ENCODE results near the gene UNC5B.

DNA sequence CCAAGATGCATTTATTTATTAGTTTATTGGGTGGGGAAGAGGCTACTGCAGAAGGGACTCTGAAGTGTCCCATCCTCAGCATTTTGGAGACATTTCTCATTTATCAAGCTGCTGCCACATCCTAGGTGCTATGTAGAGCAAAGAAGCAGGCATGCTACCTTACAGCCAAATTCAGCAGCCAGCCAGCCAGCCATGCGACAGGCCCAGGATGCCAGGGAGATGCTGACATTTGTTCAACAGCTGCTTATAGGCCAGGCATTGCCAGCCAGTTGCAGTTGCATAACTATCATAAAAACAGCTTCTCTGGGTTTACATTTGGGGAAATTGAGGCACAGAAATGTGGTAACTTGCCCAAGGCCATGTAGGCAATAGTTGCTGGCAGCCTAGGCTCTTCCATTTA lies 109.0 kb downstream of the UNC5B start:
- TF ChIP-seq POLR2A (IDR thresholded peaks at IDR 0.05; ENCODE audit: low read length) (no peak), GATA1 (IDR thresholded peaks at IDR 0.05; ENCODE audit: low read depth, low read length) (no peak)
